BLaER1 (cell line): Measurements from ENCODE around the gene SPAST.

Experiments
- H3K27ac ChIP-seq: shearing (Covaris generic); formaldehyde crosslinking; 2 replicates; pipeline ENCODE4 v1.8.1; 2022
- H3K27me3 ChIP-seq: shearing (Covaris generic); formaldehyde crosslinking; 2 replicates; pipeline ENCODE4 v1.8.1; 2022
- H3K36me3 ChIP-seq: shearing (Covaris generic); formaldehyde crosslinking; 2 replicates; pipeline ENCODE4 v1.8.1; 2022
- H3K4me1 ChIP-seq: shearing (Covaris generic); formaldehyde crosslinking; 2 replicates; pipeline ENCODE4 v1.8.1; 2022
- H3K4me2 ChIP-seq: shearing (Covaris generic); formaldehyde crosslinking; 2 replicates; pipeline ENCODE4 v1.8.1; 2022
- H3K4me3 ChIP-seq: shearing (Covaris generic); formaldehyde crosslinking; 2 replicates; pipeline ENCODE4 v1.8.1; 2022
- H3K9ac ChIP-seq: shearing (Covaris generic); formaldehyde crosslinking; 2 replicates; pipeline ENCODE4 v1.8.1; 2022
- H3K9me3 ChIP-seq: shearing (Covaris generic); formaldehyde crosslinking; 2 replicates; pipeline ENCODE4 v1.8.1; 2022
- H4K20me1 ChIP-seq: shearing (Covaris generic); formaldehyde crosslinking; 2 replicates; pipeline ENCODE4 v1.8.1; 2022
- Cebpa-rat ChIP-seq: shearing (Covaris generic); IDR thresholded peaks from 2 replicates; pipeline ENCODE4 v1.8.1; 2022

Gene SPAST

DNA sequence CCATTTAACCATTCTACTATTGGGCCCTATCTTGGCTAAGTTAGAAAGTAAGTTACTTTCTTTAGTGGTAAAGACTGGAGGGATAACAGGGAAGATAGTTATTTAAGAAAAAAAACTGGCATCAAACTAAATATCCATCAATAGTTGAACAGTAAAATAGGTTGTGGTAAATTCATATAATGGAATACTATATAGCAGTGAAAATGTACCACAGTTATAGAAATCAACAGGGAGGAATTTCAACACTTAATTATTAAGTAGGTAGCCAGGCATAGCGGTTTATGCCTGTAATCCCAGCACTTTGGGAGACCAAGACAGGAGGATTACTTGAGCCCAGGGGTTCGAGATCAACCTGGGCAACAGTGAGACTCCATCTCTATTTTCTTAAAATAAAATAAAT, 3.1 kb upstream of the SPAST start:
- H3K4me3 ChIP-seq = no peak overlapping the region
- H3K36me3 ChIP-seq = no peaks in the 10 kb centered on the region
- H3K27me3 ChIP-seq = no peaks in the 10 kb centered on the region
- H3K9me3 ChIP-seq = no peaks in the 10 kb centered on the region
- peaks cover 18% of the 10 kb centered on the region for H3K4me1 ChIP-seq
- no peak overlapping the region for H3K9ac ChIP-seq
- no peak for TF ChIP-seq Cebpa-rat
- H4K20me1 ChIP-seq = 0 out of 2 replicates have a peak, but pooled peaks cover 5% of the 10 kb centered on the region
- H3K27ac ChIP-seq = no peak overlapping the region
- no peak overlapping the region for H3K4me2 ChIP-seq

DNA sequence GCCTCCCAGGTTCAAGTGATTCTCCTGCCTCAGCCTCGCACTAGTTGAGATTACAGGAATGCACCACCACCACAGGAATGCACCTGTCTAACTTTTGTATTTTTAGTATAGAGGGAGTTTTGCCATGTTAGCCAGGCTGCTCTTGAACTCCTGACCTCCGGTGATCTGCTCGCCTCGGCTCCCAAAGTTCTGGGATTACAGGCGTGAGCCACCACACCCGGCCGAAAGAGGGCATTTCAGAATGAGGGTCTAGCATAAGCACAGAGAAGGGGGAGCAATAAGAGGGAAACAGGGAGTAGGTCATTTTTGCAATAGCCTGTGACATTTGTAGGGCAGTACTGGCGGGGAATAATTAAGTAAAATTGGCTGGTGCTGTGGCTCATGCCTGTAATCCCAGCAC, 1.9 kb upstream of the SPAST start:
- H3K9ac ChIP-seq = no peak overlapping the region
- H3K4me2 ChIP-seq = no peak overlapping the region
- H3K27ac ChIP-seq = no peak overlapping the region
- TF ChIP-seq Cebpa-rat = no peak
- no peaks in the 10 kb centered on the region for H3K9me3 ChIP-seq
- no peaks in the 10 kb centered on the region for H3K27me3 ChIP-seq
- H4K20me1 ChIP-seq = 0 out of 2 replicates have a peak, but pooled peaks cover 5% of the 10 kb centered on the region
- peaks cover 29% of the 10 kb centered on the region for H3K4me1 ChIP-seq
- peaks cover 6% of the 10 kb centered on the region; the same call in 1 of the 2 replicates for H3K36me3 ChIP-seq
- no peak overlapping the region for H3K4me3 ChIP-seq

DNA sequence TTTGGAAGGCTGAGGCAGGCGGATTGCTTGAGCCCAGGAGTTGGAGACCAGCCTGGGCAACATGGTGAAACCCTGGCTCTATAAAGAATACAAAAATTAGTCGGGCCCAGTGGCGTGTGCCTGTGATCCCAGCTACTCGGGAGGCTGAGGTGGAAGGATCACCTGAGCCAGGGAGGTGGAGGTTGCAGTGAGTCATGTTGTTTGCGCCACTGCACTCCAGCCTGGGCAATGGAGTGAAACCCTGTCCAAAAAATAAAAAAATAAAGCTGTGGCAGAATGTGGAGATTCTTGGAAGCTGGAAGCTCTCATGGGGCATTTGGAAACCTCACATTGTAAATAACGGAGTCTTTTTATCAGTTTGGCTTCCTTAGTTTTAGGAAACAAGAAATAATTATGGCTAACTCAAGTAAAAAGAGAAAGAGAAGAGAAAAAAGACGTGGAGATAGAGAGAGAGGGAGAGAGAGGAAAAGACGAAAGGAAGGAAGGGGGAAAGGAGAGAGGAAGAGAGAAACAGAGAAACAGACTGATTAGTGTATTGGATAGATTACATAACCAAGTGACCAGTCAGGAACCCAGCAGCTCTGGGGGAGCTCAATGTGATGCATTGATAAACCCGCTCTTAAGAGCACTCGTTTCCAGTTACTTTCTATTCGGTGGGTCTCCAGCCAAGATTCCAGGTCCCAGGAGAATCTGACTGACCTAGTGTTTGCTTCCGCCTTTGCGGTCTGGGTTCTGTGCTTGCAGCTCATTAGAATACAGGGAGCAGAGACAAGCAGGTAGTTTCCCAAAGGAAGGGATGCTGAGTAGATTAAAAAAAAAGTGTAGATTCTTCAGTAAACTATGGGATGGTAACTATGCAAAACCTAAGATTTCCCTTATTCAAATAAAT, 1.1 kb upstream of the SPAST start:
- H3K9me3 ChIP-seq = no peaks in the 10 kb centered on the region
- H3K4me3 ChIP-seq = peak overlapping the region; percentile 80
- H4K20me1 ChIP-seq = 0 out of 2 replicates have a peak, but pooled peaks cover 5% of the 10 kb centered on the region
- TF ChIP-seq Cebpa-rat = no peak
- H3K27me3 ChIP-seq = no peaks in the 10 kb centered on the region
- peak overlapping the region; percentile 87 for H3K4me2 ChIP-seq
- H3K4me1 ChIP-seq = peaks cover 32% of the 10 kb centered on the region
- H3K27ac ChIP-seq = peak overlapping the region; percentile 71
- peaks cover 12% of the 10 kb centered on the region; the same call in 1 of the 2 replicates for H3K36me3 ChIP-seq
- H3K9ac ChIP-seq = peak overlapping the region; percentile 87

GRCh38 chr2:32064021-32064601, 755 bp downstream of the SPAST start:
- peak overlapping the region; percentile 85 for H3K27ac ChIP-seq
- peak overlapping the region; percentile 87 for H3K9ac ChIP-seq
- H3K36me3 ChIP-seq = peaks cover 22% of the 10 kb centered on the region; the same call in 1 of the 2 replicates
- H3K4me1 ChIP-seq = peaks cover 33% of the 10 kb centered on the region
- no peaks in the 10 kb centered on the region for H3K27me3 ChIP-seq
- H3K9me3 ChIP-seq = no peaks in the 10 kb centered on the region
- no peak for TF ChIP-seq Cebpa-rat
- H4K20me1 ChIP-seq = 0 out of 2 replicates have a peak, but pooled peaks cover 5% of the 10 kb centered on the region
- peak overlapping the region; percentile 80 for H3K4me3 ChIP-seq
- peak overlapping the region; percentile 71 for H3K4me2 ChIP-seq

- peaks cover 33% of the 10 kb centered on the region for H3K4me1 ChIP-seq
- peak overlapping the region; percentile 80 for H3K4me3 ChIP-seq
- H3K4me2 ChIP-seq = peak overlapping the region; percentile 71
- TF ChIP-seq Cebpa-rat = no peak
- H3K36me3 ChIP-seq = peaks cover 22% of the 10 kb centered on the region; the same call in 1 of the 2 replicates
- H3K9ac ChIP-seq = peak overlapping the region; percentile 87
- H3K9me3 ChIP-seq = no peaks in the 10 kb centered on the region
- H3K27me3 ChIP-seq = no peaks in the 10 kb centered on the region
- no peak overlapping the region for H3K27ac ChIP-seq
- 0 out of 2 replicates have a peak, but pooled peaks cover 5% of the 10 kb centered on the region for H4K20me1 ChIP-seq
Measured at GRCh38 chr2:32064713-32065112, 1.4 kb downstream of the SPAST start.

- Histone ChIP-seq H3K36me3 (peaks cover 39% of the 10 kb centered on the region), H3K27ac (no peak overlapping the region), H3K4me1 (peaks cover 25% of the 10 kb centered on the region), H3K27me3 (no peaks in the 10 kb centered on the region), H3K9me3 (no peaks in the 10 kb centered on the region), H4K20me1 (peaks cover 28% of the 10 kb centered on the region; the same call in 1 of the 2 replicates), H3K9ac (no peak overlapping the region), H3K4me2 (no peak overlapping the region), H3K4me3 (no peak overlapping the region)
- no peak for TF ChIP-seq Cebpa-rat
Measured at GRCh38 chr2:32067549-32067948, 4.2 kb downstream of the SPAST start.

DNA sequence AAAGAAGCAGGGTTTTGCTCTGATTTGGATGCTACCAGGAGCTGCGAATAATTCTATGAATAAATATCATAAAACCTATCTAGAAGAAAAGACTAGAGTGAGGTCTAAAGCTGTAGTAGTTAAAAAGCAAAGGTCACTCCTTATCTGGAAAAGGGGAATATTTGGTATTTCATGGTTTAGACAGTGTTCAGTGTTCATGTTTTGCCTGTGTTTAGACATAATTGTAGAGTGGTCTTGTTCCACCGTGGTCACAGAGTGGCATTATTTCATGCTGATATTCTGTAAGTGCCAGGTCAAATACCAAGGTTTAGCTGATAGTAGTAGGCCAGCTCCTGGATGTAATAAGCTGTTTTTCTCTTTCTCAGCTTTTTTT, 10.8 kb downstream of the SPAST start:
- Histone ChIP-seq H3K4me1 (no peaks in the 10 kb centered on the region), H3K4me2 (no peak overlapping the region), H3K9me3 (no peaks in the 10 kb centered on the region), H3K9ac (no peak overlapping the region), H3K27me3 (no peaks in the 10 kb centered on the region), H3K4me3 (no peak overlapping the region), H3K27ac (no peak overlapping the region), H4K20me1 (peaks cover 60% of the 10 kb centered on the region), H3K36me3 (peaks cover 41% of the 10 kb centered on the region)
- TF ChIP-seq Cebpa-rat = no peak

GRCh38 chr2:32095671-32096070, 32.3 kb downstream of the SPAST start:
- no peak for TF ChIP-seq Cebpa-rat
- Histone ChIP-seq H3K27ac (no peak overlapping the region), H4K20me1 (peaks cover 9% of the 10 kb centered on the region; the same call in 1 of the 2 replicates), H3K4me3 (no peak overlapping the region), H3K27me3 (no peaks in the 10 kb centered on the region), H3K9ac (no peak overlapping the region), H3K4me2 (no peak overlapping the region), H3K36me3 (peaks cover 26% of the 10 kb centered on the region), H3K9me3 (no peaks in the 10 kb centered on the region), H3K4me1 (no peaks in the 10 kb centered on the region)

- no peak overlapping the region for H3K4me3 ChIP-seq
- H3K27ac ChIP-seq = no peak overlapping the region
- H3K9ac ChIP-seq = no peak overlapping the region
- peaks cover 50% of the 10 kb centered on the region for H3K36me3 ChIP-seq
- no peak for TF ChIP-seq Cebpa-rat
- no peaks in the 10 kb centered on the region for H3K27me3 ChIP-seq
- H3K4me1 ChIP-seq = no peaks in the 10 kb centered on the region
- no peaks in the 10 kb centered on the region for H4K20me1 ChIP-seq
- H3K9me3 ChIP-seq = 0 out of 2 replicates have a peak, but pooled peaks cover 7% of the 10 kb centered on the region
- H3K4me2 ChIP-seq = no peak overlapping the region
Measured at GRCh38 chr2:32108111-32108510, 44.8 kb downstream of the SPAST start.

DNA sequence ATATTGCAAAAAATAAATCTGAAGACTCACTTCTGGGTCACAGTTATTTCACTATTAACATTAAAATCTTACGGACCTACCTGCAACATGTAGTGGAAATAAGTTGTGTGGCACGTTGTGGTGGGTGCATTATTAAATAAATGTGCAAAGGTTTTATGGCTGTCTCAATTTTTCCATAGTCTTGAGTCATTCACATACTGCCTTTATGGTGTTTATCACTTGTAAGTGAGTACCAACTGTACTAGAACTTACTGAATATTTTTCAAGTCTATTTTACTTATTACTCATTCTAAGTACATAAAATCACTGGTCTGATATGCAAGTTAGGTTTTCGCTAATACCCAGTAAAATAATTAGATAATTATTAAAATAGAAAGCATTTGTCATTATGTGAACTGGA, 54.7 kb downstream of the SPAST start:
- H3K9me3 ChIP-seq = no peaks in the 10 kb centered on the region
- no peak overlapping the region for H3K27ac ChIP-seq
- no peak for TF ChIP-seq Cebpa-rat
- H3K4me2 ChIP-seq = no peak overlapping the region
- H4K20me1 ChIP-seq = no peaks in the 10 kb centered on the region
- no peaks in the 10 kb centered on the region for H3K4me1 ChIP-seq
- H3K4me3 ChIP-seq = no peak overlapping the region
- no peaks in the 10 kb centered on the region for H3K27me3 ChIP-seq
- H3K9ac ChIP-seq = no peak overlapping the region
- peaks cover 61% of the 10 kb centered on the region for H3K36me3 ChIP-seq
